HepG2 (cell line): ENCODE data around the gene GSTM2. TPM values are rescaled to one million over a fixed set of nuclear protein-coding genes. Genes with fewer than 3 reads are reported as not detected.

Source experiments
- ARID4A ChIP-seq: sonication (generic); formaldehyde crosslinking; IDR thresholded peaks from 2 replicates; pipeline ENCODE4 v1.5.0; 2020; ENCODE audit warnings: mild to moderate bottlenecking, missing genetic modification reagents, borderline replicate concordance
- ASH2L ChIP-seq: fragments of 300-600, 200-600 bp; sonication (generic); IDR thresholded peaks from 2 replicates; pipeline ENCODE4 v1.7.0; 2017; ENCODE audit warnings: low read depth, mild to moderate bottlenecking, moderate library complexity, mixed read lengths, low read length; ENCODE audit not compliant: insufficient read length
- EED ChIP-seq: sonication (generic); formaldehyde crosslinking; IDR thresholded peaks from 2 replicates; pipeline ENCODE4 v1.5.0; 2020; ENCODE audit warnings: mild to moderate bottlenecking, missing genetic modification reagents
- HNF1A ChIP-seq, 2 experiments: sonication (generic) in 1 of 2; formaldehyde crosslinking in 1 of 2; IDR thresholded peaks; 2 replicates each; pipeline versions ENCODE4 v1.4.0 to v1.6.1; 2016 to 2020; ENCODE audit warnings: borderline replicate concordance in 1 of 2, low read depth in 1 of 2, mild to moderate bottlenecking in 1 of 2, missing genetic modification reagents in 1 of 2
- HNRNPLL ChIP-seq: fragments of 200-400 bp; formaldehyde crosslinking; IDR thresholded peaks from 2 replicates; pipeline ENCODE4 v1.6.1; 2017; ENCODE audit warnings: mild to moderate bottlenecking, low read depth, low read length; ENCODE audit not compliant: poor library complexity, severe bottlenecking
- NFRKB ChIP-seq: fragments of 450-650 bp; IDR thresholded peaks from 2 replicates; pipeline ENCODE4 v1.6.1; 2017
- RFX1 ChIP-seq: fragments of 450-650 bp; IDR thresholded peaks from 2 replicates; pipeline ENCODE4 v1.6.1; 2017
- SIN3A ChIP-seq: IDR thresholded peaks from 2 replicates; pipeline ENCODE4 v1.6.1; 2011; ENCODE audit warnings: low read depth, mild to moderate bottlenecking, control low read depth, low read length, borderline replicate concordance
- SMAD9 ChIP-seq: sonication (generic); formaldehyde crosslinking; IDR thresholded peaks from 2 replicates; pipeline ENCODE4 v1.5.1; 2020; ENCODE audit warnings: mild to moderate bottlenecking, missing genetic modification reagents
- TARDBP ChIP-seq: sonication (generic); formaldehyde crosslinking; IDR thresholded peaks from 2 replicates; pipeline ENCODE4 v1.8.0; 2022; ENCODE audit warnings: mild to moderate bottlenecking, missing genetic modification reagents
- ZNF256 ChIP-seq: sonication (generic); formaldehyde crosslinking; conservative IDR thresholded peaks from 2 replicates; pipeline ENCODE4 v1.4.0; 2020; ENCODE audit warnings: missing genetic modification reagents
- ZNF331 ChIP-seq: sonication (generic); formaldehyde crosslinking; IDR thresholded peaks from 2 replicates; pipeline ENCODE4 v1.4.0; 2020; ENCODE audit warnings: missing genetic modification reagents
- ZNF768 ChIP-seq: sonication (generic); formaldehyde crosslinking; IDR thresholded peaks from 2 replicates; pipeline ENCODE4 v1.4.0; 2020; ENCODE audit warnings: missing genetic modification reagents
- polyA plus RNA-seq, 8 experiments: library from polyadenylated mRNA; depleted of rRNA in 3 of 8; stranded (reverse) in 7 of 8; unstranded in 1 of 8; fragments of >200 nt; fragmentation: Illumina TruSeq in 4 of 8; extraction: Trizol in 4 of 8; gene quantifications; 2 replicates each; pipeline versions ENCODE4 v1.2.1 to v1.2.3, GENCODE V29; 2011 to 2016; ENCODE audit warnings: low read depth in 4 of 8, missing spikeins in 1 of 8, mixed read lengths in 1 of 8; ENCODE audit not compliant: insufficient read depth in 1 of 8
- total RNA-seq, 5 experiments: library from RNA; depleted of rRNA; stranded (reverse); fragments of >200 nt; fragmentation: Illumina TruSeq; extraction: Trizol; gene quantifications; 2 replicates each; pipeline ENCODE4 v1.2.3, GENCODE V29; 2016; ENCODE audit warnings: low read depth in 1 of 5
- TF ChIP-seq, protein P1 (sequence below): sonication (generic); formaldehyde crosslinking; IDR thresholded peaks from 2 replicates; pipeline ENCODE4 v1.4.0; 2020; ENCODE audit warnings: missing genetic modification reagents
- TF ChIP-seq, protein P2 (sequence below), 2 experiments: sonication (generic) in 1 of 2; formaldehyde crosslinking in 1 of 2; IDR thresholded peaks; 2 replicates each; pipeline versions ENCODE4 v1.4.0 to v1.6.1; 2018 to 2020; ENCODE audit warnings: missing genetic modification reagents in 2 of 2, borderline replicate concordance in 1 of 2, low read depth in 1 of 2, mild to moderate bottlenecking in 1 of 2, missing biosample characterization in 1 of 2

The GSTM2 gene
- total and polyA plus RNA-seq, 2 of the 13 experiments (the other 11 are each of a cell fraction or from before 2014, with no cell fraction given): 7.0 to 15.0 TPM

GRCh38 chr1:109619576-109620400 lies 48.1 kb upstream of the GSTM2 start, which contains the start of the genes AMPD2 and GNAT2 (continued):
- TF ChIP-seq HNRNPLL: peak; percentile 43
- peak; percentile 10 for TF ChIP-seq ASH2L
- peak; percentile 60; the same call in 1 of the 2 replicates for TF ChIP-seq SMAD9 (CRISPR knock-in tag)
- 0 out of 2 replicates have a peak, but pooled peaks have one; percentile 17 for TF ChIP-seq ZNF331
- TF ChIP-seq NFRKB: no peak
- 0 out of 2 replicates have a peak, but pooled peaks have one; percentile 59 for TF ChIP-seq ZNF256 (CRISPR knock-in tag)
- TF ChIP-seq TARDBP (CRISPR knock-in tag): peak; percentile 52; the same call in 1 of the 2 replicates
- no peak for TF ChIP-seq HNF1A (IDR thresholded peaks at IDR 0.05; ENCODE audit: low read depth)
- no peak; the same call in 1 of the 2 replicates for TF ChIP-seq HNF1A (CRISPR knock-in tag; IDR thresholded peaks at IDR 0.05; ENCODE audit: borderline replicate concordance)
- TF ChIP-seq ZNF768 (CRISPR knock-in tag): peak; percentile 8; the same call in 1 of the 2 replicates
- TF ChIP-seq, protein P1, sequence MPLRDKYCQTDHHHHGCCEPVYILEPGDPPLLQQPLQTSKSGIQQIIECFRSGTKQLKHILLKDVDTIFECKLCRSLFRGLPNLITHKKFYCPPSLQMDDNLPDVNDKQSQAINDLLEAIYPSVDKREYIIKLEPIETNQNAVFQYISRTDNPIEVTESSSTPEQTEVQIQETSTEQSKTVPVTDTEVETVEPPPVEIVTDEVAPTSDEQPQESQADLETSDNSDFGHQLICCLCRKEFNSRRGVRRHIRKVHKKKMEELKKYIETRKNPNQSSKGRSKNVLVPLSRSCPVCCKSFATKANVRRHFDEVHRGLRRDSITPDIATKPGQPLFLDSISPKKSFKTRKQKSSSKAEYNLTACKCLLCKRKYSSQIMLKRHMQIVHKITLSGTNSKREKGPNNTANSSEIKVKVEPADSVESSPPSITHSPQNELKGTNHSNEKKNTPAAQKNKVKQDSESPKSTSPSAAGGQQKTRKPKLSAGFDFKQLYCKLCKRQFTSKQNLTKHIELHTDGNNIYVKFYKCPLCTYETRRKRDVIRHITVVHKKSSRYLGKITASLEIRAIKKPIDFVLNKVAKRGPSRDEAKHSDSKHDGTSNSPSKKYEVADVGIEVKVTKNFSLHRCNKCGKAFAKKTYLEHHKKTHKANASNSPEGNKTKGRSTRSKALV (CRISPR knock-in tag): peak; percentile 66; the same call in 1 of the 2 replicates
- TF ChIP-seq, protein P2, sequence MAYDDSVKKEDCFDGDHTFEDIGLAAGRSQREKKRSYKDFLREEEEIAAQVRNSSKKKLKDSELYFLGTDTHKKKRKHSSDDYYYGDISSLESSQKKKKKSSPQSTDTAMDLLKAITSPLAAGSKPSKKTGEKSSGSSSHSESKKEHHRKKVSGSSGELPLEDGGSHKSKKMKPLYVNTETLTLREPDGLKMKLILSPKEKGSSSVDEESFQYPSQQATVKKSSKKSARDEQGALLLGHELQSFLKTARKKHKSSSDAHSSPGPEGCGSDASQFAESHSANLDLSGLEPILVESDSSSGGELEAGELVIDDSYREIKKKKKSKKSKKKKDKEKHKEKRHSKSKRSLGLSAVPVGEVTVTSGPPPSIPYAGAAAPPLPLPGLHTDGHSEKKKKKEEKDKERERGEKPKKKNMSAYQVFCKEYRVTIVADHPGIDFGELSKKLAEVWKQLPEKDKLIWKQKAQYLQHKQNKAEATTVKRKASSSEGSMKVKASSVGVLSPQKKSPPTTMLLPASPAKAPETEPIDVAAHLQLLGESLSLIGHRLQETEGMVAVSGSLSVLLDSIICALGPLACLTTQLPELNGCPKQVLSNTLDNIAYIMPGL (CRISPR knock-in tag; IDR thresholded peaks at IDR 0.05; ENCODE audit: borderline replicate concordance in 1 of 2, low read depth in 1 of 2): 0 out of 4 replicates have a peak, but pooled peaks of 1 of the 2 experiments have one; percentile 24
- peak; percentile 95 for TF ChIP-seq SIN3A
- TF ChIP-seq RFX1: no peak
- TF ChIP-seq EED: 0 out of 2 replicates have a peak, but pooled peaks have one; percentile 66
- peak; percentile 87 for TF ChIP-seq ARID4A (CRISPR knock-in tag)
